ENCODE measurements around the gene AGER.

The AGER gene

GRCh38 chr6:32177788-32178546 is 6.1 kb downstream of the AGER start, which contains the start of gene RNF5:
Gene RNF5, plus strand, starts transcription at chr6:32178405. Its CDS starts 107 bp downstream, at chr6:32178512.
- Histone ChIP-seq H3K27ac (peak within 1 kb of the TSS; percentile 89 to 95), H3K4me3 (peak within 1 kb of the TSS; percentile 95)
- no peak for TF ChIP-seq CTCF (IDR thresholded peaks at IDR 0.05)
- peak; percentile 99 for DNase-seq (ENCODE audit: low spot score)

GRCh38 chr6:32177183-32177787 is 6.8 kb downstream of the AGER start:
- no peak for TF ChIP-seq CTCF (IDR thresholded peaks at IDR 0.05)
- Histone ChIP-seq H3K27ac (peak overlapping the region; percentile 89 to 95), H3K4me3 (peak overlapping the region; percentile 95)
- no peak for DNase-seq (ENCODE audit: low spot score)

DNA sequence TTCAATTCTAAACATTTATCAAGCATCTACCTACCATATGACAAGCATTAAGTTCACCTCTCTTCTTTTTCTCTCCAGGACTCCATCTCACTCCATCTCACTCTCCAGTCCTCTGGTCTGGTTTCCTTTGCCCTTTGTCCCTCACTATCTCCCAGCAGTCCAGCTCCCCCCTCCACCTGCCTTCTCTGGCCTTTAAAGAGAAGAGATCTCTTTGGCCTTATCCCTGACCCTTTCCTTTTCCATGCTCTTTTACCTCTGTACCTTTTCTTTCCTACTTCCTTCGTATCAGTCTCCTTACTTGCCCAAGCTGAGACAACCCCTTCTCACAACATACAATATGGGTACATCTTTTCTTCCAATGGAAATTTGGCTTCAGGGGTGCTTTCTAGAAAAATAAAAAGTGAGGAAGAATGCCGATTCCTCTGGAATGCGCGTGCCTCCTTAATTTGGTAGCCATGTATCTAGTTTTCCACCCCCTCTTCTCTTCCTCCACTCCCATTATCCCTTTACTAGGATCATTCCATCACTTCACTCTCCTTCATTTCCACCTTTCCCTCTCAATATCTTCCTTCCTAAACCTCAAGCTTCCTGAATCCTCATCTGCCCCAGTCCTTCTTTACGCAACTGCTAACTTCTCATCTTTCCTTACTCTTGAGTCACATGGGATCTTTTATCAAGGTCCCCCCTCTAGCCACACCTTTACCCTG is 7.4 kb downstream of the AGER start:
- TF ChIP-seq CTCF (IDR thresholded peaks at IDR 0.05) = no peak
- peak overlapping the region; percentile 89 to 95 for H3K27ac ChIP-seq
- H3K4me3 ChIP-seq = peak overlapping the region; percentile 95
- no peak for DNase-seq (ENCODE audit: low spot score)

DNA sequence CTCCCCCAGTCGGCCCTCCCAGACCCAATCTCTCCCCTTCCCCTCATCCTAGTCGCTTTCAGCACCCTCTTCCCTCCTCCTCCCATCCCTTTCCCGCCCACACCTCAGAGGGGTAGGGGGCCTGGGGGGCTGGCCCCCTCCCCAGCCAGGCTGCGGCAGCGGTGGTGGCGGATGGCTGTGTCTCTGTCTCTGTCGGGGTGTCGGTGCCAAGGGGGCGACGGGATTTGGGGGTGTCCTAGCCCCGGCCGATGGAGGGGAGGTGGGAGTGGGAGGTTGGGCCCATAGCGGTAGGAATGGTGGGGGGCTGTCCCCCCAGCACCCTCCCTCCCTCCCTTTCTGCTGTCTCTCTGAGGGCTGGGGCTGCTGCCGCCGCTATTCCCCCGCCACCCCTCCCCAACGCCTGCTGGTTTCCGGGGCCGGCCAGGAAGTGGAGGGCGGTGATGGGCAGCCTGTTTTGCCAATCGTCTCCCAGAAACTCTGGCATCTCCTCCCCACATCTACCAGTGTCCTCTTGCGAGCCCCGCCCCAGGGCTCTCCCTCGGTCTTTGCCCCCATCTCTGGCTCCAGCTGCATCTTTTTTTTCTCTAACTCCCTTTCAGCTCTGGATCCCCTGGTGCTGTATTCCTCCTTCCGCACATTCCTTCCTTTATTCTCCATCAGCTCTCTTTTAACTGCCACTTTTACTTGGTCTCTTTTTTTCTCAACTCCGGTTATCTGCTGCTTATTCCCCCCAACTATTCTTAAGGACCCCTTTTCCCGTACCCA is 8.2 kb downstream of the AGER start, which contains the start of gene AGPAT1:
Gene AGPAT1, minus strand, starts transcription at position 374 of the 765 bp plus-strand sequence. CDS start 4,588 bp downstream, outside the sequence.
- peak; percentile 96 for DNase-seq (ENCODE audit: low spot score)
- no peak for TF ChIP-seq CTCF (IDR thresholded peaks at IDR 0.05)
- Histone ChIP-seq H3K27ac (peak within 1 kb of the TSS; percentile 89 to 95), H3K4me3 (peak within 1 kb of the TSS; percentile 95)

DNA sequence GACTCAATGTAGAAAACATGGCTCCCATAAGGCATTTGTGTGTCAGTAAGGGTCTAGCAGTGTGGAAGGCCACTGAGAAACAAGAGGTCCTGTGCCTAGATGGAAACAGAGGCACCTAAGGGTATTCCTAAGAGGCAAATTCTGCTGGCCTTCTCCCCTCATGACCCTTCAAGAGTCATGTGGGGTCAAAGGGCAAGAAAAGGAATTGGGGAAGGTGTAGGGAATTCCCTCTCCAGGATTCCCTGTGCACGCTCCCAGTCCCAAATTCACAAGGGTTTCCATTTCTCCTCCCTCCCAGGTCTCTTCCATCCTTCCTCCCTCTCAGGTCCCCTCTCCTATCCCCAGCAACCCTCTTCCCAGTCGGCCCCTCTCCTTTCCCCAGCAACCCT is 8.7 kb downstream of the AGER start:
- H3K27ac ChIP-seq = peak overlapping the region; percentile 89 to 95
- H3K4me3 ChIP-seq = peak overlapping the region; percentile 95
- no peak for TF ChIP-seq CTCF (IDR thresholded peaks at IDR 0.05)
- DNase-seq (ENCODE audit: low spot score) = no peak

DNA sequence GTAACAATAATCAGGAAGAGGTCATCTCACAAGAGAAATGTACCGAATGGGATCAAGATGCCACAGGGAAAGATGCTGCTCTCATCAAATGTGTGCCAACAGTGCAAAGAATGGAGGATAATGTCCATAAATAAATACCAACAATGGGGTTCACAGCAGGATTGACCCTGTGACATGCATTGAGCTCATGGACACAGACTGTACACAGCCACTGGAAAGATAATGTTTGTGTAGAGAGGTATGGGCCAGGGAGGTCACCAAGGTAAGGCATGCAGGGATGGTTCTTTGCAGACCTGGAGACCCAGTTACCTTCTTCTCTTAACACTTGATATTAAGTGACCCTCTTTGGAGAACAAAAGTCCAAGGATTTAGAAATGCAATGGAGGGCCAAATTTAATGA is 9.6 kb downstream of the AGER start:
- no peak overlapping the region for H3K4me3 ChIP-seq
- H3K27ac ChIP-seq = no peak overlapping the region
- TF ChIP-seq CTCF (IDR thresholded peaks at IDR 0.05) = no peak
- DNase-seq (ENCODE audit: low spot score) = no peak
